Stimulated activated naive CD8-positive, alpha-beta T cell treated with anti-CD3 and anti-CD28 coated beads, Interleukin-15, Interleukin-2, amounts not matched to agents 100 ng/mL and 50 ng/mL, for 24 hours (primary cell): Measurements from ENCODE around the gene SLC30A5.
"Not testable (repeated sequence)": the region's sequence is repeated elsewhere in the genome, so short reads cannot be mapped to it uniquely, and the experiment has no call there.

Experiments
- H3K27ac Mint-ChIP-seq: one replicate; pipeline ENCODE4 v1.8.0; 2021; ENCODE audit warnings: mild to moderate bottlenecking, mixed read lengths
- H3K27me3 Mint-ChIP-seq: one replicate; pipeline ENCODE4 v1.8.0; 2021; ENCODE audit warnings: mixed read lengths
- H3K36me3 Mint-ChIP-seq: one replicate; pipeline ENCODE4 v1.8.0; 2021; ENCODE audit warnings: low read depth, mixed read lengths
- H3K4me1 Mint-ChIP-seq: one replicate; pipeline ENCODE4 v1.8.0; 2021; ENCODE audit warnings: low read depth, mixed read lengths
- H3K4me3 Mint-ChIP-seq: one replicate; pipeline ENCODE4 v1.8.0; 2021; ENCODE audit warnings: mild to moderate bottlenecking, mixed read lengths
- H3K9me3 Mint-ChIP-seq: one replicate; pipeline ENCODE4 v1.8.0; 2021; ENCODE audit warnings: mixed read lengths

The SLC30A5 gene

GRCh38 chr5:69137208-69137607, 43.4 kb downstream of the SLC30A5 start:
- H3K4me3 Mint-ChIP-seq, H3K36me3 Mint-ChIP-seq, H3K27ac Mint-ChIP-seq, H3K4me1 Mint-ChIP-seq, H3K9me3 Mint-ChIP-seq, H3K27me3 Mint-ChIP-seq: not testable (repeated sequence)

DNA sequence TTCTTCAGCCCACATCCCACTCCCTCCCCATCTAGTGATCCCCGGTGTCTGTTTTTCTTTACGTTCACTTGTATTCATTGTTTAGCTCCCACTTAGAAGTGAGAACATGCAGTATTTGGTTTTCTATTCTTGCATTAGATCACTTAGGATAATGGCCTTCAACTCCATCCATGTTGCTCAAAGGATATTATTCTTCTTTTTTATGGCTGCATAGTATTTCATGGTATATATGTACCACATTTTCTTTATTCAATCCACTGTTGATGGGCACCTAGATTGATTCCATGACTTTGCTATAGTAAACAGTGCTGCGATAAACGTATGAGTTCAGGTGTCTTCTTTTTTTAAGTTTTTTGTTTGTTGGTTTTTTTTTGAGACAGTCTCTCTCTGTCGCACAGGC, 44.0 kb downstream of the SLC30A5 start:
- H3K36me3 Mint-ChIP-seq, result peaks cover 10% of the 10 kb centered on the region
- H3K4me1 Mint-ChIP-seq, result no peaks in the 10 kb centered on the region
- H3K27ac Mint-ChIP-seq, result no peak overlapping the region
- no peaks in the 10 kb centered on the region for H3K27me3 Mint-ChIP-seq
- peaks cover 7% of the 10 kb centered on the region for H3K9me3 Mint-ChIP-seq
- H3K4me3 Mint-ChIP-seq, result no peak overlapping the region

- Mint-ChIP-seq H3K4me3 (no peak overlapping the region), H3K27me3 (no peaks in the 10 kb centered on the region), H3K9me3 (peaks cover 7% of the 10 kb centered on the region), H3K36me3 (peaks cover 5% of the 10 kb centered on the region), H3K4me1 (no peaks in the 10 kb centered on the region), H3K27ac (no peak overlapping the region)
These were observed 45.0 kb downstream of the SLC30A5 start for GRCh38 chr5:69138766-69139165.

DNA sequence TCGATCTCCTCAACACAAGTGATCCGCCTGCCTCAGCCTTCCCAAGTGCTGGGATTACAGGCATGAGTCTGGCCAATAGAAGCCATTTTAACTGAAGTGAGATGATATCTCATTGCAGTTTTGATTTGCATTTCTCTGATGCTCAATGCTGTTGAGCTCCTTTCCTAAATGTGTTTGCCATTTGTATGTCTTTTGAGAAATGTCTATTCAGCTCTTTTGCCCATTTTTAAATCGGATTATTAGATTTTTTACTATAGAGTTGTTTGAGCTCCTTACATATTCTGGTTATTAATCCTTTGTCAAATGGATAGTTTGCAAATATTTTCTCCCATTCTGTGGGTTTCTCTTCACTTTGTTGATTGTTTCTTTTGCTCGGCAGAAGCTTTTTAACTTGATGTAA, 46.4 kb downstream of the SLC30A5 start:
- not testable (repeated sequence) for H3K4me1 Mint-ChIP-seq, H3K4me3 Mint-ChIP-seq, H3K36me3 Mint-ChIP-seq, H3K9me3 Mint-ChIP-seq, H3K27me3 Mint-ChIP-seq, H3K27ac Mint-ChIP-seq

- H3K4me3 Mint-ChIP-seq, result no peak overlapping the region
- no peaks in the 10 kb centered on the region for H3K36me3 Mint-ChIP-seq
- H3K27me3 Mint-ChIP-seq, result no peaks in the 10 kb centered on the region
- peaks cover 7% of the 10 kb centered on the region for H3K9me3 Mint-ChIP-seq
- no peaks in the 10 kb centered on the region for H3K4me1 Mint-ChIP-seq
- H3K27ac Mint-ChIP-seq, result no peak overlapping the region
These were observed 47.0 kb downstream of the SLC30A5 start for GRCh38 chr5:69140827-69141226.

DNA sequence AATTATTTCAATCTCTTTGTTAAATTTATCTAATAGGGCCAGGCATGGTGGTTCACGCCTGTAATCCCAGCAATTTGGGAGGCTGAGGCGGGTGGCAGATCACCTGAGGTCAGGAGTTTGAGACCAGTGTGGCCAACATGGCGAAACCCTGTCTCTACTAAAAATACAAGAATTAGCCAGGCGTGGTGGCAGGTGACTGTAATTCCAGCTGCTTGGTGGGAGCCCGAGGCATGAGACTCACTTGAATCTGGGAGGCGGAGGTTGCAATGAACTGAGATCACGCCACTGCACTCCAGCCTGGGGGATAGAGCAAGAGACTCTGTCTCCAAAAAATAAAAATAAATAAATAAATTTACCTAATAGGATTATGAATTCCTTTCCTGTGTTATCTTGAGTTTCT, 54.8 kb downstream of the SLC30A5 start:
- H3K27ac Mint-ChIP-seq, H3K27me3 Mint-ChIP-seq, H3K4me3 Mint-ChIP-seq, H3K4me1 Mint-ChIP-seq, H3K36me3 Mint-ChIP-seq, H3K9me3 Mint-ChIP-seq: not testable (repeated sequence)

- H3K27ac Mint-ChIP-seq, result no peak overlapping the region
- H3K4me3 Mint-ChIP-seq, result no peak overlapping the region
- no peaks in the 10 kb centered on the region for H3K4me1 Mint-ChIP-seq
- H3K27me3 Mint-ChIP-seq, result no peaks in the 10 kb centered on the region
- H3K9me3 Mint-ChIP-seq, result no peaks in the 10 kb centered on the region
- H3K36me3 Mint-ChIP-seq, result peaks cover 3% of the 10 kb centered on the region
These were observed 55.3 kb downstream of the SLC30A5 start for GRCh38 chr5:69148981-69149675.

DNA sequence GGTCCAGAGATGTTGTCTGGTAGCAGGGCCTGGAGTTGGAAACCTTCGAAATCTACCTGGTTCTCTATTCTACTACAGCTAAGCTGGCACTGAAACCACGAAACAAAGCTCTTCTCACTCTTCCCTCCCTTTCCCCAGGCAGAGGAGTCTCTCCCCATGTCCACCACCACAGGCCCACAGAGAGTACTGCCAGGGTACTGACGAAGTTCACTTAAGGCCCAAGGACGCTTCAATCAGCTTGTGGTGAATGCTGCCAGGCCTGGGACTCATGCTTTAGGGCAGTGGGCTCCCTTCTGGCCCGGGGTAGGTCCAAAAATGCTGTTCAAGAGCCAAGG, 55.8 kb downstream of the SLC30A5 start:
- H3K27ac Mint-ChIP-seq, result no peak overlapping the region
- peaks cover 3% of the 10 kb centered on the region for H3K36me3 Mint-ChIP-seq
- no peak overlapping the region for H3K4me3 Mint-ChIP-seq
- H3K27me3 Mint-ChIP-seq, result no peaks in the 10 kb centered on the region
- no peaks in the 10 kb centered on the region for H3K9me3 Mint-ChIP-seq
- H3K4me1 Mint-ChIP-seq, result no peaks in the 10 kb centered on the region

DNA sequence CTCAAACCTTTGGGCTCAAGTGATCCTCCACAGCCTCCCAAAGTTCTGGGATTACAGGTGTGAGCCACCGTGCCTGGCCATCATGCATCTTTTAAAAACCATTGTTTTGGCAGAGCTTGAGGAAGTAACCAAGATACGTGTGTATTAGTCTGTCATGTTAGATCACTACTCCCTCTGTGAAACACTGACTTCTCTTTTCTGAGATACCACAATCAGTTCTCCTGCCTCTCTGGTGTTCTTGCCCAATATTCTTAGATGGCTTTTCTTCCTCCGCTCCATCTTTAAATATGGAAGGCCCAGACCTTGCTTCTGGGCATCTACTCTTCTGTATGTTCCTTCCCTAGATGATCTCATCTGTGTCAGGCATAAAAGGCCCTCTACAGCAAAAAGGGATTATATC, 58.9 kb downstream of the SLC30A5 start:
- H3K36me3 Mint-ChIP-seq, result no peaks in the 10 kb centered on the region
- no peaks in the 10 kb centered on the region for H3K27me3 Mint-ChIP-seq
- no peak overlapping the region for H3K4me3 Mint-ChIP-seq
- H3K4me1 Mint-ChIP-seq, result no peaks in the 10 kb centered on the region
- no peaks in the 10 kb centered on the region for H3K9me3 Mint-ChIP-seq
- no peak overlapping the region for H3K27ac Mint-ChIP-seq

DNA sequence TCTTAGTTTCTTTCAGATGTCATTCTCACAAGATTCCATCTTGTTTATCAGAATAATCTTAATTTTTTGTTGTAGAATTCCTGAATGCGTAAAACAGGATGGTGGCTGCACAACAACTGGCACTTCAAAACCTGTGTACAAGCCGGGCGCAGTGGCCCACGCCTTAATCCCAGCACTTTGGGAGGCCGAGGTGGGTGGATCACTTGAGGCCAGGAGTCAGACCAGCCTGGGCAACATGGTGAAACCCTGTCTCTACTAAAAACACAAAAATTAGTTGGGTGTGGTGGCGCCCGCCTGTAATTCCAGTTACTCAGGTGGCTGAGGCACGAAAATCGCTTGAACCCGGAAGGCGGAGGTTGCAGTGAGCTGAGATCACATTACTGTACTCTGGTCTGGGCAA, 62.6 kb downstream of the SLC30A5 start:
- no peak overlapping the region for H3K4me3 Mint-ChIP-seq
- H3K36me3 Mint-ChIP-seq, result no peaks in the 10 kb centered on the region
- H3K27me3 Mint-ChIP-seq, result no peaks in the 10 kb centered on the region
- H3K4me1 Mint-ChIP-seq, result no peaks in the 10 kb centered on the region
- H3K9me3 Mint-ChIP-seq, result no peaks in the 10 kb centered on the region
- H3K27ac Mint-ChIP-seq, result no peak overlapping the region

DNA sequence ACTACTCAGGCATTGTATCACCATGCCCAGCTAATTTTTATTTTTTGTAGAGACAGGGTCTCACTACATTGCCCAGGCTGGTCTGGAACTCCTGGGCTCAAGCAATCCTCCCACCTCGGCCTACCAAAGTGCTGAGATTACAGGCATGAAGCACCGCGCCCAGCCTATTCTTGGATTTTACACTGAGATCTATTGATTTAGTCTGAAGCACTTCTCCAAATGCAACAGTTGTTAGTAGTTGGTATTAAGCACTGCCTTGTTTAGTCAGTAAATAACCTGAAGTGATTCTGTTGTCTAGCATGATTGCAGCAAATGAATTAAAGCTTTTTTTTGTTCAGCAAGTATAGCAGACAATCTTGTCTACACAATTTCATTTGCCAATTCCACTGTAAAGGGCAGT, 64.2 kb downstream of the SLC30A5 start:
- no peaks in the 10 kb centered on the region for H3K4me1 Mint-ChIP-seq
- H3K36me3 Mint-ChIP-seq, result no peaks in the 10 kb centered on the region
- no peaks in the 10 kb centered on the region for H3K9me3 Mint-ChIP-seq
- H3K27me3 Mint-ChIP-seq, result no peaks in the 10 kb centered on the region
- H3K27ac Mint-ChIP-seq, result no peak overlapping the region
- H3K4me3 Mint-ChIP-seq, result no peak overlapping the region

DNA sequence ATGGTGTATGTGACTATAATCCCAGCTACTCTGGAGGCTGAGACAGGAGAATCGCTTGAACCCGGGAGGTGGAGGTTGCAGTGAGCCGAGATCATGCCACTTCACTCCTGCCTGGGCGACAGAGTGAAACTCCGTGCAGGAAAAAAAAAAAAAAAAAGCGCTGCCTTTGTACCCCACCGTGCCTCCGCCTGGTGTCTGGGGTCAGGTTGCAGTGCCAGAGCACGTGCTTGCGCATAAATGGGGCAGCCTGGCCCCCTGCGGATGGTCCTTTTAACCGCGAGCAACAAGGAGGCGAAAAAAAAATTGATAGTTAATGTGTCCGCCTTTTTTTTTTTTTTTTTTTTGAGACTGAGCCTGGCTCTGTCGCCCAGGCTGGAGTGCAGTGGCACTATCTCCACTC, 66.8 kb downstream of the SLC30A5 start:
- Mint-ChIP-seq H3K36me3 (no peaks in the 10 kb centered on the region), H3K9me3 (no peaks in the 10 kb centered on the region), H3K27ac (no peak overlapping the region), H3K4me1 (peaks cover under 1% of the 10 kb centered on the region), H3K4me3 (no peak overlapping the region), H3K27me3 (no peaks in the 10 kb centered on the region)

DNA sequence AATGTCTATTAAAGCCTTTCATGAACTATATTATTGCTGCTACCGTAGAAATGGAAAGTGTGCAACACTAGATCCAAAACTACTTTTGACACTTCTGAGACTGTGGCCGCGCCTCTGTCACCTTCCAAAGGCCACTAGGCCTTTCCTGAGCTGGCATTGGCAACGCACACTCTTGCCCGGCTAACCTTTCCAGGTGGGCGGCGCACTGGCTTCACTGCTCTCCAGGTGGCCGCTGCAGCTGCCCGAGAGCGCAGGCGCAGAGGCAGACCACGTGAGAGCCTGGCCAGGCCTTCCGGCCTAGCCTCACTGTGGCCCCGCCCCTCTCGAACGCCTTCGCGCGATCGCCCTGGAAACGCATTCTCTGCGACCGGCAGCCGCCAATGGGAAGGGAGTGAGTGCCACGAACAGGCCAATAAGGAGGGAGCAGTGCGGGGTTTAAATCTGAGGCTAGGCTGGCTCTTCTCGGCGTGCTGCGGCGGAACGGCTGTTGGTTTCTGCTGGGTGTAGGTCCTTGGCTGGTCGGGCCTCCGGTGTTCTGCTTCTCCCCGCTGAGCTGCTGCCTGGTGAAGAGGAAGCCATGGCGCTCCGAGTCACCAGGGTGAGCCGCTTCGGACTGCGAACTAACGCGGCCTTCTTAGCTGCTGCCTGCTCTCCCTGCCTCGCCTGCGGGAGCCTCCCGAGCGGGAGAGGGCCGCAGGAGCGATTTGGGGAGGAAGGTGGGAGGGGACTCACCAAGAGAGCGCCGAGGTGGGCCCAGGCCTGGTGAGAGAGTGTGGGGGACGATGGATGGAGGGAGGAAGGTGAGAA, 73.1 kb downstream of the SLC30A5 start, which contains the start of gene CCNB1:
Gene CCNB1 (plus strand): TSS at position 465 of the 807 bp plus-strand sequence. CDS start 113 bp downstream, at position 578.
- Mint-ChIP-seq H3K4me1 (peaks cover 36% of the 10 kb centered on the region), H3K9me3 (no peaks in the 10 kb centered on the region), H3K36me3 (peaks cover 45% of the 10 kb centered on the region), H3K27ac (peak within 1 kb of the TSS; percentile 82), H3K27me3 (no peaks in the 10 kb centered on the region), H3K4me3 (peak within 1 kb of the TSS; percentile 93)

DNA sequence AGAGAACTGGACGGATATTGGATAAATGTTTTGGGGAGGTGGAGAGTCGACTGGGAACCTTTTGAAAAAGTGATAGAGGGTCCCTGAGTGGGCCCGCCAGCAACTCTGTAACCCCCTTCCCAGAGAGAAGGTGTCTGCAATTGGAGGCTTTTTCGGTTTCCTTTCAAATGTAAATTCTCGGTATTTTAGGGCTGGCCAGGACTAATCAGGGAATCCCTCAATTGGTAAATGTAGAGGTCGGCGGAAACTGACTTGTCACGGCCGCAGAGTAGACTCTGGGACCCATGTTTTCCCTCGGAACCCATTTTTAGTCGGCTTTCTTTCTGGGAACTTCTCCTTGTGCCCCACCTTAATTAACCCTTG, 73.7 kb downstream of the SLC30A5 start:
- Mint-ChIP-seq H3K9me3 (no peaks in the 10 kb centered on the region), H3K36me3 (peaks cover 49% of the 10 kb centered on the region), H3K27ac (peak overlapping the region; percentile 82), H3K27me3 (no peaks in the 10 kb centered on the region), H3K4me3 (peak overlapping the region; percentile 93), H3K4me1 (peaks cover 36% of the 10 kb centered on the region)

DNA sequence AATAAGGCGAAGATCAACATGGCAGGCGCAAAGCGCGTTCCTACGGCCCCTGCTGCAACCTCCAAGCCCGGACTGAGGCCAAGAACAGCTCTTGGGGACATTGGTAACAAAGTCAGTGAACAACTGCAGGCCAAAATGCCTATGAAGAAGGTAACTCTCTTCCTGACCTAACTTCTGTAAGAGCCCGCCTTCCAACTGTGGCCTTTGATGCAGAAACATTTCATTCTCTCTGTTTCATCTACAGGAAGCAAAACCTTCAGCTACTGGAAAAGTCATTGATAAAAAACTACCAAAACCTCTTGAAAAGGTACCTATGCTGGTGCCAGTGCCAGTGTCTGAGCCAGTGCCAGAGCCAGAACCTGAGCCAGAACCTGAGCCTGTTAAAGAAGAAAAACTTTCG, 74.1 kb downstream of the SLC30A5 start:
- H3K27ac Mint-ChIP-seq, result peak overlapping the region; percentile 82
- peaks cover 36% of the 10 kb centered on the region for H3K4me1 Mint-ChIP-seq
- H3K9me3 Mint-ChIP-seq, result no peaks in the 10 kb centered on the region
- peak overlapping the region; percentile 93 for H3K4me3 Mint-ChIP-seq
- H3K36me3 Mint-ChIP-seq, result peaks cover 54% of the 10 kb centered on the region
- H3K27me3 Mint-ChIP-seq, result no peaks in the 10 kb centered on the region

GRCh38 chr5:69170495-69170894, 76.7 kb downstream of the SLC30A5 start:
- Mint-ChIP-seq H3K4me3 (no peak overlapping the region), H3K36me3 (peaks cover 80% of the 10 kb centered on the region), H3K27ac (no peak overlapping the region), H3K9me3 (no peaks in the 10 kb centered on the region), H3K4me1 (peaks cover 36% of the 10 kb centered on the region), H3K27me3 (no peaks in the 10 kb centered on the region)
